Left forelimb (tissue), 1 donor: Measurements from ENCODE around the gene PATJ.

Experiments
- DNase-seq: peaks from one replicate; pipeline ENCODE4 v3.0.0-alpha.2; 2018; ENCODE audit warnings: low spot score

PATJ gene

DNA sequence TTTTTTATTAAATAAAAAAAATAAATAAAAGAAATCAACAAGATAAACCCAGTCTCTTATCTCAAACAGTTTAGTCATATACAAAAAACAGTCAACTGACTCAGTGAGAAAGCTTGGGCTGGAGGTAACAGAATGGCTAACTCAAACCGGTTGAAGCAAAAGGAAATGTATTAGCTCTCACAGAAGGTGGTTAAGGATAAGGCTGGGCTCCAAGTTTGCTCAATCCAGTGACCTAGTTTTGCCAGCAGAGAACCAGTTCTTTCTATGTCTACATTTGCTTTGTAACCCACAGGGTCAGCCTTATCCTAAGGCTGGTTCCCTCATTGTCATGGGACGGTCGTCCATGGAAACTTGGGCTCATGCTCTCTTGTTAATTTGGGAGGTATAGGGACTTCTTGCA is 307.9 kb downstream of the PATJ start:
- DNase-seq = no peak

- no peak for DNase-seq
Measured at GRCh38 chr1:62052946-62053345, 310.7 kb downstream of the PATJ start.

- DNase-seq = no peak
Measured at GRCh38 chr1:62054188-62054587, 311.9 kb downstream of the PATJ start.

- DNase-seq = no peak
Measured at GRCh38 chr1:62057230-62057629, 314.9 kb downstream of the PATJ start.

- DNase-seq = no peak
Measured at GRCh38 chr1:62057641-62058290, 315.5 kb downstream of the PATJ start.

DNA sequence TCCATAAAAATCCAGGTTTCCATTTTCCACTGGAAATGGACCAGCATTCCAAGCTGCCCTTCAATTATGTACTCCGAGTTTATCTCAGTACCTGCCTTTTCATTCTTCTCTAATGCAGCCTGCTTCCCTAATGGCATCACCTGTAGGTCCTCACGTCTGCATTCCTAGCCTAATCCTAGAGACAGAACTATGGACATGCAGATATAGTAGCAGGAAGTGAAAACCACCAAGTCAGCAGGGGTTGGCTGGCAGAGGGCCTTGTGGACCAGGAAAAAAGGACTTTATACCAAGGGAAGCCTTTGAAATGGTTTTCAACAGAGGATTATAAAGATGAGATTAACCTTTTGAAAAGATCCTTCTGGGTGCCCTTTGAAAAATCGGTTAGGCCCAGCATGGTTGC is 316.7 kb downstream of the PATJ start:
- DNase-seq = no peak

DNA sequence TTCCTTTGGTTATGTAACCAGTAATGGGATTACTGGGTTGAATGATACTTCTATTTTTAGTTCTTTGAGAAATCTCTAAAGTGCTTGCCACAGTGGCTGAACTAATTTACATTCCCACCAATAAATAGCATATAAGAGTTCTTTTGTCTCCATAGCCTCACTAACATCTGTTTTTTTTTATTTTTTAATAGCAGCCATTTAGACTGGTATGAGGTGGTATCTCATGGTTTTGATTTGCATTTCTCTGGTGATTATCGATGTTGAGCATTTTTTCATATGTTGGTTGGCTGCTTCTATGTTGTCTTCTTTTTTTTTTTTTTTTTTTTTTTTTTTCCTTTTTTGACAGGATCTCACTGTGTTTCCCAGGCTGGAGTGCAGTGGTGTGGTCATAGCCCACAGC is 319.8 kb downstream of the PATJ start:
- DNase-seq = no peak

- DNase-seq = no peak
Measured at GRCh38 chr1:62064829-62065407, 322.6 kb downstream of the PATJ start.

DNA sequence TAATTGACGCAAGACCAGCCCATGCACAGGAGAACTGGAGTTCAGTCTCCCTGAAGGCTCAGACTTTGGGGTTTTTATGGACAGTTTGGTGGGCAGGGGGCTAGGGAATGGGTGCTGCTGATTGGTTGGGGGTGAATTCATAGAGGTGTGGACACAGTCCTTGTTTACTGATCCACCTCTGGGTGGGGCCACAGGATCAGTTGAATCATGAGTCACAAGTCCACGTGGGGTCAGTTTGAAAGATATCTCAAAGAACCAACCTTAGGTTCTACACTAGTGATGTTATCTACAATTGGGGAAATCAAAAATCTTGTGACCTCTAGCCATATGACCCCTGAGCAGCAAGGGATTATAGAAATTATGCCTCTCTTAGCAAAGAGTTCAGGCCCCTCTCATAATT is 324.4 kb downstream of the PATJ start:
- no peak for DNase-seq

- DNase-seq = no peak
Measured at GRCh38 chr1:62068416-62068843, 326.1 kb downstream of the PATJ start.

GRCh38 chr1:62068978-62069377 is 326.7 kb downstream of the PATJ start:
- DNase-seq = no peak

DNA sequence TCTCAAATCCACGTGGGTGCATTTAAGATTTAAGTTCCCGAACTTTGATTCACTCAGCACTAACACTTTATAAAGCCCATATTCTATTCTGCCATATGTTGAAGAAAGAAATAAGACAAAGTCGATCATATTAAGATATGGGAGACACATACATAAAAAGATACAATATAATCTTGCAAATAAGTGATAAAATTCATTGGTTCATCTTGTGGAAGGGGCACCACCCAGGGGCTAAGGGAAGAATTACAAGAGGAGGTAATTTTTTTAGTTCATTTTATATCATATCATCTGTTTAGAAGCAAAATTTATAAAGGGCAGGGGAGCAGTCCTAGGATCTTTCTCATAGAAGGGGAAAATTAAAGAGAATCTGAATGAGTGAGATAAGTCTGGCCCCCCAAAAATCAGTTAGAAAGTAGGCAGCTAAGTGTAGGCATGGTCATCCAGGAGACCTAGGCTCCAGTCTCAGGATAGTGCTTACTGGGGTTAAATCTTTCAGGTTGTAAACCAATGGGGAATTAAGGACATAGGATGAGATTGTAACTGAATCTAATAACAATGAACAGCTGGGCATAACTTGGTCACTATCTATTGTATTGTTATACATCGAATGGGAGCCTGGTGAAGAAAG is 328.2 kb downstream of the PATJ start:
- DNase-seq = no peak

DNA sequence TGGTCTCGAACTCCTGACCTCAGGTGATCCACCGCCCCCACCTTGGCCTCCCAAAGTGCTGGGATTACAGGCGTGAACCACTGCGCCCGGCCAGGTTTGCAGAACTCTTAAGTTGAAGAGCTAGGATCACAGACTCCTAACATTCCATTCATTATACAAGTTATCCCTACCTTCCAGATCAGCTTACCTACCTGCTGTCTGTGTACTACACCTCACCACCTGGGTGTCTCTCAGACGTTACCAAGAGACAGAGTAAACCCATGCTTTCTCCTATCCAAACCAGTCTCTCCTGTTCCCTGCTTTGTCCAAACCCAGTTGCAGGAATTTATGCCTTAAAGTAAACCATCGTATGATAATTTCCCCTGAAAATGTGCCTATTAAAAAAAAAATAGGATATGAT is 329.4 kb downstream of the PATJ start:
- DNase-seq = no peak

DNA sequence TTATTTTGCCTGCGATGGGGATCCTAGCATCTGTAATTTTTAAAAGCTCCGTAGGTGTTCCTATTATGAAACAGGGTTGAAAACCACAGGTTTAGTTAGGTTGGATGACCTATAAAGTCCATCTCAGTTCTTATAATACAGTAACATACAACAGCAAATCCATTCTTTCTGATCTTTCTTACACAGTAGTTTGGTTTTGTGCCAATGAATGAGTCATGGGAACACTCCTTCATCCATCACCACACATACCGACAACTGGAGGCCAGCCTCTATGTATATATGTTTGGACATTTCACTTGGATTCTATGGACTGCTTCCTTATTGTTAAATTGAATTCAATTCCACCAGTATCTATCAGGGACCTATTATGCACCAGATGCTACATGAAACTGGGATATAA is 334.0 kb downstream of the PATJ start:
- no peak for DNase-seq

DNA sequence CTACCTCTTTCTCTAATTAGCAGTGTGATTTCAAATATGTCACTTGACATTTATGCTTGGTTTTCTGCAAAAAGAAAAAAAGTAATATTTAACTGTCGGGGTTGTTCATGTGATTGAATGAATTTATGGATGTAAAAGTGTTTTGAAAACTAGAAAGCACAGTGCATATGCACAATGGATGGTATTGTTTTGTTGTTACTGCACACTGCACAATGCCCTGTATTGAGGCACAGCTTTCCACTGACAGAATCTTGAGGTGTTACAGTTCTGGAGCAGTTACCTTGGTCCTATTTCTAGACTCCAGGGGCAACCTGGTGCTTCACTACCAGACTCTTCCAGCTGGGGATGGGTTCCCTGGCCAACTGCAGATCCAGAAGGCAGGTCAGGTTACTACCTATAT is 335.5 kb downstream of the PATJ start:
- no peak for DNase-seq

DNA sequence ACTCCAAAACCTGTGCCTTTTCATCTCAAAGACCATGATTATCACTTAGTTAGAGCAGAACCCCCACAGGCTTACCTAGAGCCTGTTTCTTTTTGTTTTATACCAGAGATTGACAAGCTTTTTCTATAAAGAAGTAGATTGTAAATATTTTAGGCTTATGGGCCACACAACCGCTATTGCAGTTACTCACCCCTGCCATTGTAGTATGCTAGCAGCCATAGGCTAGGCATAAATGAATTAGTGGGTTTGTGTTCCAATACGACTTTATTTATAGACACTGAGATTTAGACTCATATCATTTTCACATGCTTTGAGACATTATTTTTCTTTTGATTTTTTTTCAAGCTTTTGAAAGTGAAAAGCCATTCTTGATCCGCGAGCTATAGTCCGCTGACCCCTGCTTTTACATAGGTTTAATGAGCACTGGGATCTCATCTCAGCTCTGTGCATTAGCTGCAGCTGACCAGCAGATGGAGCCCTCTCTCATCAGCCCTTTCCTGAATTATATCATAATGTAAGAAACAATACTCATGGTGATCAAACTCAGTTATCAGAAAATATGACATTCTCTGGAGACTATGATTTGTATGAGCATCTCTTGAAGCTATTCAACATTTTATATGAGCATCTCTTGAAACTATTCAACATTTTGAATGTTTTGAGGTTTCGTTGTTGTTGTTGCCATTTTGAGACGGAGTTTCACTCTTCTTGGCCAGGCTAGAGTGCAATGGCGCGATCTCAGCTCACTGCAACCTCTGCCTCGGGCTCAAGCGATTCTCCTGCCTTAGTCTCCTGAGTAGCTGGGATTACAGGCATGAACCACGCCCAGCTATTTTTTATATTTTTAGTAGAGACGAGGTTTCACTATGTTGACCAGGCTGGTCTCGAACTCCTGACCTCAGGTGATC is 340.4 kb downstream of the PATJ start:
- no peak for DNase-seq

DNA sequence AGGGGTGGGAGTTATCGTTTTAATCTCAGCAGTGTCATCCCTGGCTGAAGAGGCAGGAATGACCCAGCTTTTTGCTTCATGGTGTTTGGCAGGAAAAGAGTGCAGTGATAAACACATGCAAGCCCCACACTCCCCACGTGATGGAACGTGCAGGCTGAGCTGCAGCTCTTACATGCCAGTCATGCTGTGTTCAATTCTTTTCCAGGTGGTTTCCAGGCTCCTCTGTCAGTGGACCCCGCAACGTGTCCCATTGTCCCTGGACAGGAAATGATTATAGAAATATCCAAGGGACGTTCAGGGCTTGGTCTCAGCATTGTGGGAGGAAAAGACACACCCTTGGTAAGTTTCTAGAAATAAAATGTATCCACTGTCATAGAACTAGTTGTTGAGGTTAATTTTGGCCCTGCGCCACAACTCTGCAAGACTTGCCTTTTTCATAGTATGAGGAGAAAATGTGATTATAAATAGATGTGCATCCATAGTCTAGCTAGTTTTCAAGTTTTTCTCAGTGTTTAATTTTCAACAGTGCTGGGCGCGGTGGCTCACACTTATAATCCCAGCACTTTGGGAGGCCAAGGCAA is 342.1 kb downstream of the PATJ start:
- DNase-seq = no peak

GRCh38 chr1:62088439-62088838 is 346.2 kb downstream of the PATJ start:
- DNase-seq = no peak

- no peak for DNase-seq
Measured at GRCh38 chr1:62089570-62089969, 347.3 kb downstream of the PATJ start.

DNA sequence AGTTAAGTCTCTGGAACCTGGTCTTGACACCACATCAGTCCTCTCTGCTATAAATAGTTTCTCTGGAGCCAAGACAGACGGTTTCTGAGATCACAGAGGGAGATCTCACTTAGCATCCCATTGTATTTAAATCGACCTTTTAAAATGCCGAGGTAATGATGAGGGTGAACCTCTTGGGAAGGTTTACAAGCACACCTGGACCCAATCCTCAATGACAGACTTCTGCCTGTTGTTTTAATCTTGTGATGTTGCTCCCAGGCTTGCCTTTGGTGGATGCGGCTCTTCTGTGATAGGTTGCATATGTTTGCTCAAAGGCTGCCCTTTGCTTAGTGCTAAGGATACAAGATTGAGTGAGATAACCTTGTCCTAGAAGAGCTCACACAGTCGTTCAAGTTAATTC is 347.7 kb downstream of the PATJ start:
- DNase-seq = no peak

GRCh38 chr1:62092110-62092509 is 349.8 kb downstream of the PATJ start:
- DNase-seq = no peak

- no peak for DNase-seq
Measured at GRCh38 chr1:62093261-62093660, 351.0 kb downstream of the PATJ start.
